HL-60 (cell line): ENCODE data around the gene TSPOAP1.

Experiments
- DNase-seq, 2 experiments: peaks; one replicate each; pipeline ENCODE4 v3.0.0-alpha.2; 2010 to 2020; ENCODE audit warnings: low read depth in 1 of 2, low spot score in 1 of 2
- H3K27ac ChIP-seq: fragments of 250-450 bp; sonication (Bioruptor Pico); replicated peaks from 2 replicates; pipeline ENCODE4 v1.5.1; 2020; ENCODE audit warnings: mild to moderate bottlenecking, moderate library complexity
- H3K27me3 ChIP-seq: fragments of 250-450 bp; sonication (Bioruptor Pico); 2 replicates; pipeline ENCODE4 v1.5.1; 2021; ENCODE audit warnings: mild to moderate bottlenecking, moderate library complexity; ENCODE audit not compliant: insufficient read depth, poor library complexity, severe bottlenecking
- H3K4me3 ChIP-seq: replicated peaks from 2 replicates; pipeline ENCODE4 v1.5.1; 2011; ENCODE audit warnings: mild to moderate bottlenecking, control low read depth, low read length; ENCODE audit not compliant: insufficient read depth
- CTCF ChIP-seq: IDR thresholded peaks from one replicate; pipeline ENCODE4 v1.5.1; 2011; ENCODE audit warnings: low read length, control low read depth, inconsistent platforms; ENCODE audit not compliant: insufficient read depth
- GABPA ChIP-seq: IDR thresholded peaks from 2 replicates; pipeline ENCODE4 v1.6.1; 2012; ENCODE audit warnings: low read depth
- POLR2AphosphoS5 ChIP-seq: IDR thresholded peaks from 2 replicates; pipeline ENCODE4 v1.6.1; 2012; ENCODE audit warnings: low read depth
- SPI1 ChIP-seq: IDR thresholded peaks from 2 replicates; pipeline ENCODE4 v1.6.1; 2012; ENCODE audit warnings: low read depth, mild to moderate bottlenecking, borderline replicate concordance
- TF ChIP-seq, protein P1 (sequence below): IDR thresholded peaks from 2 replicates; pipeline ENCODE4 v1.6.1; 2012; ENCODE audit warnings: low read depth; ENCODE audit not compliant: insufficient replicate concordance

TSPOAP1 gene

GRCh38 chr17:58316260-58316960, 12.2 kb downstream of the TSPOAP1 start:
- TF ChIP-seq GABPA (no peak), SPI1 (no peak), POLR2AphosphoS5 (no peak), CTCF (no peak)
- TF ChIP-seq, protein P1, sequence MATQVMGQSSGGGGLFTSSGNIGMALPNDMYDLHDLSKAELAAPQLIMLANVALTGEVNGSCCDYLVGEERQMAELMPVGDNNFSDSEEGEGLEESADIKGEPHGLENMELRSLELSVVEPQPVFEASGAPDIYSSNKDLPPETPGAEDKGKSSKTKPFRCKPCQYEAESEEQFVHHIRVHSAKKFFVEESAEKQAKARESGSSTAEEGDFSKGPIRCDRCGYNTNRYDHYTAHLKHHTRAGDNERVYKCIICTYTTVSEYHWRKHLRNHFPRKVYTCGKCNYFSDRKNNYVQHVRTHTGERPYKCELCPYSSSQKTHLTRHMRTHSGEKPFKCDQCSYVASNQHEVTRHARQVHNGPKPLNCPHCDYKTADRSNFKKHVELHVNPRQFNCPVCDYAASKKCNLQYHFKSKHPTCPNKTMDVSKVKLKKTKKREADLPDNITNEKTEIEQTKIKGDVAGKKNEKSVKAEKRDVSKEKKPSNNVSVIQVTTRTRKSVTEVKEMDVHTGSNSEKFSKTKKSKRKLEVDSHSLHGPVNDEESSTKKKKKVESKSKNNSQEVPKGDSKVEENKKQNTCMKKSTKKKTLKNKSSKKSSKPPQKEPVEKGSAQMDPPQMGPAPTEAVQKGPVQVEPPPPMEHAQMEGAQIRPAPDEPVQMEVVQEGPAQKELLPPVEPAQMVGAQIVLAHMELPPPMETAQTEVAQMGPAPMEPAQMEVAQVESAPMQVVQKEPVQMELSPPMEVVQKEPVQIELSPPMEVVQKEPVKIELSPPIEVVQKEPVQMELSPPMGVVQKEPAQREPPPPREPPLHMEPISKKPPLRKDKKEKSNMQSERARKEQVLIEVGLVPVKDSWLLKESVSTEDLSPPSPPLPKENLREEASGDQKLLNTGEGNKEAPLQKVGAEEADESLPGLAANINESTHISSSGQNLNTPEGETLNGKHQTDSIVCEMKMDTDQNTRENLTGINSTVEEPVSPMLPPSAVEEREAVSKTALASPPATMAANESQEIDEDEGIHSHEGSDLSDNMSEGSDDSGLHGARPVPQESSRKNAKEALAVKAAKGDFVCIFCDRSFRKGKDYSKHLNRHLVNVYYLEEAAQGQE: no peak
- Histone ChIP-seq H3K27ac (0 out of 2 replicates have a peak overlapping the region, but pooled peaks have one; percentile 6), H3K27me3 (no peaks in the 10 kb centered on the region), H3K4me3 (no peak overlapping the region)
- DNase-seq: no peak

DNA sequence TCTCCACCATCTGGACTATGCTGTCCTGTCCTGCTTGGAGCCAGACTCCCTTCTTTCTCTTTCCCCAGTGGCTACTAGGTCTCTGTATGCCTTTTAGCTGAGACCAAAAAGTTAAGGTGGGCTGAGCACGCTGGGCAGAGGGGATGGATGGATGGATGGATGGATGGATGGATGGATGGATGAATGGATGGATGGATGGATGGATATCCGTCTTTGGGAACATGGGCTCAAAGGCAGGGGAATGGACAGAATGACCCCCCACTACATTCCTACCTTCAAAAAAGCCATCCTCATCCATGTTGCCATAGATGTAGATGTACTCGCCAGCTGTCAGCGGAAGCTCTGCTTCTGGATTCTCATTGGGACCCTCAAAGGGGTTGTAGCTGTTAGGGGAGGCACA, 12.8 kb downstream of the TSPOAP1 start:
- TF ChIP-seq, protein P1: no peak
- TF ChIP-seq SPI1: no peak
- DNase-seq: no peak
- Histone ChIP-seq H3K27me3 (no peaks in the 10 kb centered on the region), H3K27ac (no peak overlapping the region), H3K4me3 (no peak overlapping the region)

DNA sequence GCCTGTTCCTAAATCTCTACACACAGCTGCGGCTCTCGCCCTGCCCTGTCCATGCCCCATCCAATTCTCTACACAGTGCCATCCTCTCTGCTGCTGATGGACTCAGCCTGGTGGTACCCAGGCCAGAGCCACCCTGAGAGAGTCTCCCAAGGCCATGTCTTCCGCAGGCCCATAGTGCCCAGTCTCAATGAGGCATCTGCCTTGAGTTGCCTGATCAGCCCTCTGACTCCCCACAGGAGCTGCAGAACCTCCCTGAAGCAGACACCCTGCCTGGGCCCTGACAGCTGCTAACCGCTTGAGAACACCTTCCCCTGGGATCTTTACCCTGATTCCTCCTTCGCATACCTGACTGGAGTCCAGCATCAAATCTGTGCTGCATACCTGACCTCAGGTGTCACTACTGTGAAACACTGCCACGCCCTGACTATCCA, 13.3 kb downstream of the TSPOAP1 start:
- no peak for DNase-seq

More for the DNA sequence above, 13.3 kb downstream of the TSPOAP1 start:
- TF ChIP-seq GABPA: no peak
- TF ChIP-seq SPI1: no peak
- no peak for TF ChIP-seq CTCF
- TF ChIP-seq POLR2AphosphoS5: no peak
- TF ChIP-seq, protein P1: no peak
- no peak overlapping the region for H3K27ac ChIP-seq
- H3K27me3 ChIP-seq: no peaks in the 10 kb centered on the region
- H3K4me3 ChIP-seq: no peak overlapping the region
